Stimulated activated CD8-positive, alpha-beta memory T cell treated with anti-CD3 and anti-CD28 coated beads, Interleukin-4, amount 100 ng/mL, for 1 hour (primary cell): ENCODE results near the gene S100A14.

ENCODE experiments used
- DNase-seq, 2 donors: peaks; one replicate each; pipeline ENCODE4 v3.0.0-alpha.2; 2020; ENCODE audit warnings: low read depth in 2 of 2, low spot score in 1 of 2

The S100A14 gene

GRCh38 chr1:153616917-153617311, 789 bp upstream of the S100A14 start:
- no peak for DNase-seq

GRCh38 chr1:153615406-153615805, 719 bp downstream of the S100A14 start:
- DNase-seq, result no peak

GRCh38 chr1:153614906-153615305, 1.2 kb downstream of the S100A14 start:
- no peak for DNase-seq

- DNase-seq, result no peak
Measured at GRCh38 chr1:153614189-153614900, 1.8 kb downstream of the S100A14 start.

GRCh38 chr1:153613406-153613805, 2.7 kb downstream of the S100A14 start:
- DNase-seq, result no peak

GRCh38 chr1:153612755-153613331, 3.3 kb downstream of the S100A14 start, which contains the start of gene S100A16:
Gene S100A16, minus strand, starts transcription at chr1:153613137. Its CDS starts 4,986 bp downstream, at chr1:153608151.
- DNase-seq, result no peak

- DNase-seq, result no peak
Measured at GRCh38 chr1:153612111-153612754, 3.9 kb downstream of the S100A14 start.

GRCh38 chr1:153611356-153611755, 4.8 kb downstream of the S100A14 start:
- no peak for DNase-seq

GRCh38 chr1:153610811-153611301, 5.3 kb downstream of the S100A14 start:
- no peak for DNase-seq

- no peak for DNase-seq
Measured at GRCh38 chr1:153610334-153610733, 5.8 kb downstream of the S100A14 start.

GRCh38 chr1:153609585-153609907, 6.6 kb downstream of the S100A14 start:
- DNase-seq, result no peak

GRCh38 chr1:153608742-153609584, 7.2 kb downstream of the S100A14 start:
- no peak for DNase-seq

GRCh38 chr1:153608089-153608682, 7.9 kb downstream of the S100A14 start:
- DNase-seq, result no peak

- DNase-seq, result no peak
Measured at GRCh38 chr1:153607381-153607780, 8.7 kb downstream of the S100A14 start.

GRCh38 chr1:153606194-153606593, 9.9 kb downstream of the S100A14 start:
- no peak for DNase-seq

- no peak for DNase-seq
Measured at GRCh38 chr1:153602749-153603148, 13.4 kb downstream of the S100A14 start.

GRCh38 chr1:153599847-153600246, 16.3 kb downstream of the S100A14 start:
- DNase-seq, result no peak

- no peak for DNase-seq
Measured at GRCh38 chr1:153598309-153599172, 17.6 kb downstream of the S100A14 start.

- no peak for DNase-seq
Measured at GRCh38 chr1:153597206-153597605, 18.9 kb downstream of the S100A14 start.

- DNase-seq, result no peak
Measured at GRCh38 chr1:153592748-153593147, 23.4 kb downstream of the S100A14 start.
